A549 (cell line): ENCODE measurements around the gene ZNF169.
"Not testable (repeated sequence)": the region's sequence is repeated elsewhere in the genome, so short reads cannot be mapped to it uniquely, and the experiment has no call there.

Experiments used
- BHLHE40 ChIP-seq: IDR thresholded peaks from 2 replicates; pipeline ENCODE4 v1.6.1; 2012; ENCODE audit warnings: low read depth, low read length, inconsistent platforms
- CBX2 ChIP-seq: fragments of 200-600 bp; sonication (generic); IDR thresholded peaks from 2 replicates; pipeline ENCODE4 v1.6.1; 2016; ENCODE audit warnings: low read depth, mild to moderate bottlenecking, borderline replicate concordance
- CHD4 ChIP-seq: fragments of 200-600 bp; sonication (generic); IDR thresholded peaks from 2 replicates; pipeline ENCODE4 v1.6.1; 2016; ENCODE audit warnings: antibody characterized with exemption, mild to moderate bottlenecking, borderline replicate concordance
- HDAC2 ChIP-seq: fragments of 200-600 bp; sonication (generic); IDR thresholded peaks from 2 replicates; pipeline ENCODE4 v1.6.1; 2016
- JUNB ChIP-seq: fragments of >200 bp; sonication (Bioruptor Twin); formaldehyde crosslinking; IDR thresholded peaks from 2 replicates; pipeline ENCODE4 v1.6.1; 2016
- MAFK ChIP-seq: fragments of 450-650 bp; IDR thresholded peaks from 2 replicates; pipeline ENCODE4 v1.6.1; 2014; ENCODE audit not compliant: partially characterized antibody
- POLR2A ChIP-seq: IDR thresholded peaks from 2 replicates; pipeline ENCODE4 v1.6.1; 2012; ENCODE audit warnings: mild to moderate bottlenecking, low read length
- RFX5 ChIP-seq: fragments of 450-650 bp; IDR thresholded peaks from 2 replicates; pipeline ENCODE4 v1.7.1; 2014; ENCODE audit warnings: antibody characterized with exemption, mild to moderate bottlenecking, moderate library complexity
- TF ChIP-seq, protein P1 (sequence below): fragments of >200 bp; sonication (Bioruptor Twin); formaldehyde crosslinking; IDR thresholded peaks from 3 replicates; pipeline ENCODE4 v1.5.1; 2016
- TF ChIP-seq, protein P2 (sequence below): IDR thresholded peaks from 2 replicates; pipeline ENCODE4 v1.6.1; 2012
- TF ChIP-seq, protein P3 (sequence below): fragments of 450-650 bp; IDR thresholded peaks from 2 replicates; pipeline ENCODE4 v1.6.1; 2014; ENCODE audit warnings: antibody characterized with exemption
- TF ChIP-seq, protein P4 (sequence below): IDR thresholded peaks from 2 replicates; pipeline ENCODE4 v1.6.1; 2012

DNA sequence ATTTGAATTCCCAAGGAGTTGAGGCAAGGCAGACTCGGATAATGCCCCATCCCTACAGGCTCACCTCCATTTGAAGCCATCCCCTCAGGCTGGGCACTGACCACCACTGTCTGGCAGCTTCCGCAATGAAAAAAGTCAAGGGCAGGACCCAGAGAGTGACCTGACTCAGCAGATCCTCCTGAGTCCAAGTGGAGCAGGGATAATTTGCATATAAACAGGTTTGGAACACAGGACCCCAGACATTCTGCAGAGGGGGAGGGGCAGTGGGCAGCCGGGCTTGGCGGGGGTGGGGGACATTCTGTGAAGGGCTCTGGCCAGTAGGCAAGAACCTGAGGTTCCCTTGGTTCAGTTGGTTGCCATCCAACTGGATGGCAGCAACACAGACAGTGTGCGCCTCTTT, 69.4 kb downstream of the ZNF169 start, which contains the start of gene NUTM2F:
- TF ChIP-seq, protein P1, sequence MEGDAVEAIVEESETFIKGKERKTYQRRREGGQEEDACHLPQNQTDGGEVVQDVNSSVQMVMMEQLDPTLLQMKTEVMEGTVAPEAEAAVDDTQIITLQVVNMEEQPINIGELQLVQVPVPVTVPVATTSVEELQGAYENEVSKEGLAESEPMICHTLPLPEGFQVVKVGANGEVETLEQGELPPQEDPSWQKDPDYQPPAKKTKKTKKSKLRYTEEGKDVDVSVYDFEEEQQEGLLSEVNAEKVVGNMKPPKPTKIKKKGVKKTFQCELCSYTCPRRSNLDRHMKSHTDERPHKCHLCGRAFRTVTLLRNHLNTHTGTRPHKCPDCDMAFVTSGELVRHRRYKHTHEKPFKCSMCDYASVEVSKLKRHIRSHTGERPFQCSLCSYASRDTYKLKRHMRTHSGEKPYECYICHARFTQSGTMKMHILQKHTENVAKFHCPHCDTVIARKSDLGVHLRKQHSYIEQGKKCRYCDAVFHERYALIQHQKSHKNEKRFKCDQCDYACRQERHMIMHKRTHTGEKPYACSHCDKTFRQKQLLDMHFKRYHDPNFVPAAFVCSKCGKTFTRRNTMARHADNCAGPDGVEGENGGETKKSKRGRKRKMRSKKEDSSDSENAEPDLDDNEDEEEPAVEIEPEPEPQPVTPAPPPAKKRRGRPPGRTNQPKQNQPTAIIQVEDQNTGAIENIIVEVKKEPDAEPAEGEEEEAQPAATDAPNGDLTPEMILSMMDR, result not testable (repeated sequence)
- TF ChIP-seq, protein P2, sequence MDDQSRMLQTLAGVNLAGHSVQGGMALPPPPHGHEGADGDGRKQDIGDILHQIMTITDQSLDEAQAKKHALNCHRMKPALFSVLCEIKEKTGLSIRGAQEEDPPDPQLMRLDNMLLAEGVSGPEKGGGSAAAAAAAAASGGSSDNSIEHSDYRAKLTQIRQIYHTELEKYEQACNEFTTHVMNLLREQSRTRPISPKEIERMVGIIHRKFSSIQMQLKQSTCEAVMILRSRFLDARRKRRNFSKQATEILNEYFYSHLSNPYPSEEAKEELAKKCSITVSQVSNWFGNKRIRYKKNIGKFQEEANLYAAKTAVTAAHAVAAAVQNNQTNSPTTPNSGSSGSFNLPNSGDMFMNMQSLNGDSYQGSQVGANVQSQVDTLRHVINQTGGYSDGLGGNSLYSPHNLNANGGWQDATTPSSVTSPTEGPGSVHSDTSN, result not testable (repeated sequence)
- not testable (repeated sequence) for TF ChIP-seq CBX2, BHLHE40, CHD4, POLR2A, RFX5, HDAC2, MAFK, JUNB
- TF ChIP-seq, protein P3, sequence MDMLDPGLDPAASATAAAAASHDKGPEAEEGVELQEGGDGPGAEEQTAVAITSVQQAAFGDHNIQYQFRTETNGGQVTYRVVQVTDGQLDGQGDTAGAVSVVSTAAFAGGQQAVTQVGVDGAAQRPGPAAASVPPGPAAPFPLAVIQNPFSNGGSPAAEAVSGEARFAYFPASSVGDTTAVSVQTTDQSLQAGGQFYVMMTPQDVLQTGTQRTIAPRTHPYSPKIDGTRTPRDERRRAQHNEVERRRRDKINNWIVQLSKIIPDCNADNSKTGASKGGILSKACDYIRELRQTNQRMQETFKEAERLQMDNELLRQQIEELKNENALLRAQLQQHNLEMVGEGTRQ, result not testable (repeated sequence)
- TF ChIP-seq, protein P4, sequence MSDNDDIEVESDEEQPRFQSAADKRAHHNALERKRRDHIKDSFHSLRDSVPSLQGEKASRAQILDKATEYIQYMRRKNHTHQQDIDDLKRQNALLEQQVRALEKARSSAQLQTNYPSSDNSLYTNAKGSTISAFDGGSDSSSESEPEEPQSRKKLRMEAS, result not testable (repeated sequence)
